GM21619 (cell line): ENCODE data around the gene CDKN1C.

Source experiments
- ATAC-seq: cut with Tn5 transposase; IDR thresholded peaks from one replicate; pipeline ENCODE4 v1.9.1; 2021; ENCODE audit not compliant: unreplicated experiment

The CDKN1C gene

GRCh38 chr11:2848497-2848896 lies 37.1 kb downstream of the CDKN1C start:
- no peak for ATAC-seq

- ATAC-seq: no peak
These were observed 38.0 kb downstream of the CDKN1C start for GRCh38 chr11:2847561-2847960.

- no peak for ATAC-seq
These were observed 39.1 kb downstream of the CDKN1C start for GRCh38 chr11:2846470-2846869.

- ATAC-seq: no peak
These were observed 39.5 kb downstream of the CDKN1C start for GRCh38 chr11:2846056-2846455.

- no peak for ATAC-seq
These were observed 40.6 kb downstream of the CDKN1C start for GRCh38 chr11:2844996-2845395.

GRCh38 chr11:2844116-2844842 lies 41.3 kb downstream of the CDKN1C start:
- no peak for ATAC-seq

GRCh38 chr11:2843551-2843950 lies 42.0 kb downstream of the CDKN1C start:
- ATAC-seq: no peak

- ATAC-seq: no peak
These were observed 42.7 kb downstream of the CDKN1C start for GRCh38 chr11:2842876-2843275.

GRCh38 chr11:2841411-2842190 lies 44.0 kb downstream of the CDKN1C start:
- no peak for ATAC-seq

GRCh38 chr11:2839395-2839943 lies 46.1 kb downstream of the CDKN1C start:
- no peak for ATAC-seq

GRCh38 chr11:2838676-2839294 lies 46.8 kb downstream of the CDKN1C start:
- no peak for ATAC-seq

GRCh38 chr11:2838091-2838490 lies 47.5 kb downstream of the CDKN1C start:
- no peak for ATAC-seq

GRCh38 chr11:2837651-2838050 lies 47.9 kb downstream of the CDKN1C start:
- no peak for ATAC-seq

GRCh38 chr11:2837096-2837601 lies 48.4 kb downstream of the CDKN1C start:
- ATAC-seq: no peak

- ATAC-seq: no peak
These were observed 49.1 kb downstream of the CDKN1C start for GRCh38 chr11:2836315-2837095.

GRCh38 chr11:2835751-2836150 lies 49.8 kb downstream of the CDKN1C start:
- no peak for ATAC-seq

- ATAC-seq: no peak
These were observed 50.3 kb downstream of the CDKN1C start for GRCh38 chr11:2835296-2835695.

- ATAC-seq: no peak
These were observed 50.9 kb downstream of the CDKN1C start for GRCh38 chr11:2834503-2835273.

GRCh38 chr11:2833716-2834502 lies 51.7 kb downstream of the CDKN1C start:
- no peak for ATAC-seq
